ENCODE results near the gene EWSR1. TPM values are rescaled to one million over a fixed set of nuclear protein-coding genes. Genes with fewer than 3 reads are reported as not detected.
"Not testable (repeated sequence)": the region's sequence is repeated elsewhere in the genome, so short reads cannot be mapped to it uniquely, and the experiment has no call there.

EWSR1 gene, protein sequence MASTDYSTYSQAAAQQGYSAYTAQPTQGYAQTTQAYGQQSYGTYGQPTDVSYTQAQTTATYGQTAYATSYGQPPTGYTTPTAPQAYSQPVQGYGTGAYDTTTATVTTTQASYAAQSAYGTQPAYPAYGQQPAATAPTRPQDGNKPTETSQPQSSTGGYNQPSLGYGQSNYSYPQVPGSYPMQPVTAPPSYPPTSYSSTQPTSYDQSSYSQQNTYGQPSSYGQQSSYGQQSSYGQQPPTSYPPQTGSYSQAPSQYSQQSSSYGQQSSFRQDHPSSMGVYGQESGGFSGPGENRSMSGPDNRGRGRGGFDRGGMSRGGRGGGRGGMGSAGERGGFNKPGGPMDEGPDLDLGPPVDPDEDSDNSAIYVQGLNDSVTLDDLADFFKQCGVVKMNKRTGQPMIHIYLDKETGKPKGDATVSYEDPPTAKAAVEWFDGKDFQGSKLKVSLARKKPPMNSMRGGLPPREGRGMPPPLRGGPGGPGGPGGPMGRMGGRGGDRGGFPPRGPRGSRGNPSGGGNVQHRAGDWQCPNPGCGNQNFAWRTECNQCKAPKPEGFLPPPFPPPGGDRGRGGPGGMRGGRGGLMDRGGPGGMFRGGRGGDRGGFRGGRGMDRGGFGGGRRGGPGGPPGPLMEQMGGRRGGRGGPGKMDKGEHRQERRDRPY
- 275 and 298 TPM in 2 replicates for total RNA-seq (2014; rRNA removed; shearing (Covaris generic))

DNA sequence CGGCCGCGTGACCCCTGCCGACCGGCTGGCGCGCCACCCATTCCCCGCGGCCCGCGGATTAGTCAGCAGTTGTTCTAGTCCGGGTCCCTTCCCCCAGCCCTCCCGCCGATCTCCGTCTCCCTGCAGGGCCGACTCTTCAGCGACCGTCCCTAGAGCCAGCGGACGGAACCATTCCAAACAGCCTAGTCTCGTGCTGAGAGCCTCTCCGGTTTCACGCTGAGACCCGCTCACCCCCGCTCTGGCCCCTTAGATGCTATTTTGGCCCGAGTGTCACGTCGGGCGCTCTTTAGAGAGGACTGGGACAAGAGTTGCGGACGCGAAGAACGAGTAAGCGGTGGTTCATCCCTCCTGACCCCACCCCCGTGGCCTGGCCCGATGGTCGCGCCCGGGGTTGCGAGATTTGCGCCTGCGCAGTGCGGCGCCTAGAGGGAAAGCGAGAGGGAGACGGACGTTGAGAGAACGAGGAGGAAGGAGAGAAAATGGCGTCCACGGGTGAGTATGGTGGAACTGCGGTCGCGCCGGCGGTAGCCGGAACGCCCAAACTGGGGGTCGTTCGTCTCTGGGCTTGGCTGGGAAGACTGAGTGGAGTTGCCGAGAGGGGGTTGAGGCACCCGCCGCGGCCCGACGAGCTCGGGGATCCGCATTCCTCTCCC lies at the start of gene EWSR1, which contains the start of gene RHBDD3:
Gene EWSR1, plus strand, starts transcription at position 411 of the 653 bp plus-strand sequence. Its CDS starts 69 bp downstream, at position 480.
Gene RHBDD3, minus strand, starts transcription at position 124 of the 653 bp plus-strand sequence. CDS start 2,355 bp downstream, outside the sequence.
- Histone ChIP-seq H3K4me1 (peaks cover 17% of the 10 kb centered on the region), H3K27ac (peak within 1 kb of the TSS; percentile 100), H3K27me3 (no peaks in the 10 kb centered on the region), H3K36me3 (peaks cover 53% of the 10 kb centered on the region), H3K4me3 (peak within 1 kb of the TSS; percentile 86), H3K9me3 (replicated peaks) (no peaks in the 10 kb centered on the region)
- DNase-seq: peak; percentile 97 to 98

DNA sequence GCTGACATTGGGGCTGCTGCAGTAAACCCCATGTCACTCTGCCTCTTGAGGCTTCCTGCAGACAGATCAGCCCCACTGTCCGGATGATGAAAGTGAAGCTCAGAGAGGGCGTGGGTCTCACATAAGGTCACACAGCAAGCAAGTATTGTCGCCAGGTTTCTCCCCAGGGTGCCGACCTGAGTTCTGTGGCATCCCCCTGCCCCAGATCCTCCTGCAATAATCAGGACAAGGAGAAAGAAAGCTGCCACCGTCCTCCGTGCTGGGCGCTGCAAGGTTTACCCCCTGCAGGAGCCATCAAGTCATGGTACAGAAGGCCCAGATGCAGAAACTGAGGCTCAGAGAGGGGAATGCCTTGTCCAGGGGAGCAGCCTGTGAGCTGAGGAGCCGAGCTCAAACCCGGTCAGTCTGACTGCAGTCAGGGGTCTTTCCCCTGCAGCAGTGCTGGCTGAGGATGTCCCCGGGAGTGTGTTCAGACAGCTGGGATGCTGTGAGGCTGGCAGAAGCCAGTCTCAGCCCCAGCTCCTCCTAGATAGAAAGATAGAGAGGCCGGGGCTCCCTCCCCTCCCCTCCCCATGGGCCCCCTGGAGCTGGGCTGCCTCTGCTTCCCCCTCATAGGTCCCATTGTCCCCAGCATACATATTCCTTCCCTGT lies 49.2 kb upstream of the EWSR1 start:
- H3K27ac ChIP-seq: no peak overlapping the region
- H3K9me3 ChIP-seq (replicated peaks): no peaks in the 10 kb centered on the region
- no peak for DNase-seq

DNA sequence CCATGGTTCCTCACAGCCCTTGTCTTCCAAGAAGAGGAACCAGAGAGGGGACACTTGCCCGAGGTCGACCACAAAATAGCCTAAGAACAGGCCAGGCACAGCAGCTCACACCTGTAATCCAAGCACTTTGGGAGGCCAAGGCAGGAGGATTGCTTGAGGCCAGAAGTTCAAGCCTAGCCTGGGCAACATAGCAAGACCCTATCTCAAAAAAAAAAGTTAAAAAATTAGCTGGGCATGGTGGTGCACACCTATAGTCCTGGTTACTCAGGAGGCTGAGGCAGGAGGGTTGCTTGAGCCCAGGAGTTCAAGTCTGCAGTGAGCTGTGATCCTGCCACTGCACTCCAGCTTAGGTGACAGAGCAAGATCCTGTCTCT lies 48.7 kb upstream of the EWSR1 start:
- not testable (repeated sequence) for H3K9me3 ChIP-seq (replicated peaks); H3K27ac ChIP-seq; H3K4me1 ChIP-seq; H3K36me3 ChIP-seq; H3K27me3 ChIP-seq; DNase-seq; H3K4me3 ChIP-seq

More for the DNA sequence above, 49.2 kb upstream of the EWSR1 start:
- Histone ChIP-seq H3K4me3 (no peak overlapping the region), H3K36me3 (no peaks in the 10 kb centered on the region), H3K27me3 (no peaks in the 10 kb centered on the region), H3K4me1 (peaks cover 9% of the 10 kb centered on the region; the same call in 1 of the 2 replicates)

DNA sequence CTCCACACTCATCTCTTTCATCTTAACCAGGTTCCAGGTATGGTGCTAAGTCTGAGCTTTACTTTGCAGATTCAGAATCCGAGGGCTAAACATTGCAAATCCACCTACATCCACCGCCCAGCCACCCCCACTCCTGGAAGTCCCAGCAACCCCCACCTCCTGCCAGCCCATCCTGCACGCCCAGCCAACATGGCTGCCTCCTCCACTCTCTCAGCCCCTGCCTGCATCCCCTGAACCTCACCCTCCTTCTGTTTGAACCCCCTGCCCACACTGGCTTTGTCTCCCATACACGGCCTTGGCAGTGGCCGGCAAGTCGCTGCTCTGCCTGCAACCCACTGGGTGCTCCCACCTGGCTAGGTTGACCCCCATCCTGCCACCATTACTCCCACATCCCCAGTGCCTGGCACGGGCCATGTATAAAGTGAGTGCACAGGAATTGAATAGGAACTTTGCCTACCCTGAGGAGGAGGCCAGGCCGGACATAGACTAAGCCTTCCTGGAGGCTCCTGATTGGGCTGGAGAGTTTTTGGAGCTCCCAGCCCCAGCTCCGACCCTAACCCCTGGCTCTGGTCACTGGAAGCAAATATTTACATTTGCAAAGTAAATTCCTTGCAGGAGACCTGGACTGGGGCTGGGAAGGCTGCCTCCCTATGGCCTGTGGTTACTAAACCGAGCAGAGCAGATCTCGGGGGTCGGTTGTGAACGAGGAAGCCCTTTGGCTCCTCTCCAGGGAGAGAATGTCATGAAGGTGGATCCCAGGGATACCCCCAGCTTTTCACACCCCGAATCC lies 48.0 kb upstream of the EWSR1 start:
- H3K36me3 ChIP-seq: no peaks in the 10 kb centered on the region
- no peak for DNase-seq

DNA sequence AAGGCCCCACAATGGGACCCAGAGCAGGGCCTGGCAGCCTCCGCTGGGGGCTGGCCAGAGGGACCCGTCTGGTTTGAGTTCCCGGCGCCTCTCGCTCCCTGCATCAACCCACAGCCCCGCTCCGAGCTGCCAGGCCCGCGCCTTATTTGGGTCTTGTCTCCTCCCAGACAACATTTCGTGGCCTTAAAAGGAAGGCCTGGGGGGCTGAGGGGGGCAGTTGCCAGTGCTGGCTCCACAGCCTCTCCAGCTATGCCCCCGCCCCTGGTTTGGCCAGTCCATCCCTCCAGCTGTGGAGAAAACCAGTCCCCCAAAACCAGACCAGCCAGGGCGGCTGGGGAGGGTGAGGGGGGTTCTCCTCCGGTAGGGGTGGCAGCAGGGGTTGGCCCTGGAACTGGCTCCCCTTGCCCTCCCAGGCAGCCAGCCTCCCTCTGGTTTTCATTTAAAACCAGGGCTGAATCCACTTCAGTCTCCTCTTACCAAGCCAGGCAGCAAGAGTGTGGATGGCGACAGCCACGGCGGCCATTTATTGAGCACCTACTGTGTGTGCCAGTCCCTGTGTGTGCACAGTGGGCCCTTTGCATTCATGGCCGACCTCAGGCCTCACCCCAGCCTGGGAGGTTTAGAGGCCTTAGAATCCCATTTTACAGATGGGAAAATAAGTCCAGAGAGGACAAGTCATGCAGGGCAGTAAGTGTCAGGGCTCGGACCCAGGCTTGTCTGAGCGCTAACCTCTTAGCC lies 43.8 kb upstream of the EWSR1 start:
- no peaks in the 10 kb centered on the region for H3K27me3 ChIP-seq
- no peak overlapping the region for H3K4me3 ChIP-seq
- no peaks in the 10 kb centered on the region for H3K36me3 ChIP-seq
- no peaks in the 10 kb centered on the region for H3K9me3 ChIP-seq (replicated peaks)
- no peak for DNase-seq
- H3K27ac ChIP-seq: peak overlapping the region; percentile 91; the same call in 1 of the 2 replicates
- peaks cover 19% of the 10 kb centered on the region for H3K4me1 ChIP-seq

More for the DNA sequence above, 48.0 kb upstream of the EWSR1 start:
- Histone ChIP-seq H3K27ac (no peak overlapping the region), H3K27me3 (no peaks in the 10 kb centered on the region), H3K4me1 (peaks cover 15% of the 10 kb centered on the region), H3K4me3 (no peak overlapping the region), H3K9me3 (replicated peaks) (no peaks in the 10 kb centered on the region)

DNA sequence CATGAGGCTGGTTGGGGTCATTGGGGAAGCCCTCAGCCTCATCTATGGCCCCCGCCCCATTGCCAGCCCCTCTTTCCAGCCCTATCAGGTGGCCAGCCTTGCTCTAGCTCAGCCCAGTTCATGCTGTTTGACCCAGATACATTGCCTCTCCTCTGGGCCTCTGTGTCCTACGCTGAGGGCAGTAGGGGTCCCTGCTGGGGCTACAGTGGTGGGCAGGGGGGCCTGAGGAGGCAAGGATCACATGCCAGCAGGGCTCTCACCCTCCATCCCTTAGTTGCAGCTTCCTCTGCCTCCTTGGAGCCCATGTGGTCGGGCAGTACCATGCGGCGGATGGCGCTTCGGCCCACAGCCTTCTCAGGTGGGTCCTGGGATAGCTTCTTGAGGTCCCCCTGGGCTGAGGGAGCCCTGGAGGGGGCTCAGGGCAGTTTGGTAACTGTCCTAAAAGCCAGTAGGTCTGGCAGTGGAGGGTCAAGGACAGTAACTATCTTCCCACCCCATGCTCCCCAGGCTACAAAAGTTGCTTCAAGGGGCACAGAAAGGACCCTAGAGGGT lies 43.1 kb upstream of the EWSR1 start:
- Histone ChIP-seq H3K4me3 (peak overlapping the region; percentile 47; the same call in 1 of the 2 replicates), H3K9me3 (replicated peaks) (no peaks in the 10 kb centered on the region), H3K36me3 (no peaks in the 10 kb centered on the region), H3K27ac (peak overlapping the region; percentile 91), H3K4me1 (peaks cover 19% of the 10 kb centered on the region), H3K27me3 (no peaks in the 10 kb centered on the region)
- DNase-seq: no peak

DNA sequence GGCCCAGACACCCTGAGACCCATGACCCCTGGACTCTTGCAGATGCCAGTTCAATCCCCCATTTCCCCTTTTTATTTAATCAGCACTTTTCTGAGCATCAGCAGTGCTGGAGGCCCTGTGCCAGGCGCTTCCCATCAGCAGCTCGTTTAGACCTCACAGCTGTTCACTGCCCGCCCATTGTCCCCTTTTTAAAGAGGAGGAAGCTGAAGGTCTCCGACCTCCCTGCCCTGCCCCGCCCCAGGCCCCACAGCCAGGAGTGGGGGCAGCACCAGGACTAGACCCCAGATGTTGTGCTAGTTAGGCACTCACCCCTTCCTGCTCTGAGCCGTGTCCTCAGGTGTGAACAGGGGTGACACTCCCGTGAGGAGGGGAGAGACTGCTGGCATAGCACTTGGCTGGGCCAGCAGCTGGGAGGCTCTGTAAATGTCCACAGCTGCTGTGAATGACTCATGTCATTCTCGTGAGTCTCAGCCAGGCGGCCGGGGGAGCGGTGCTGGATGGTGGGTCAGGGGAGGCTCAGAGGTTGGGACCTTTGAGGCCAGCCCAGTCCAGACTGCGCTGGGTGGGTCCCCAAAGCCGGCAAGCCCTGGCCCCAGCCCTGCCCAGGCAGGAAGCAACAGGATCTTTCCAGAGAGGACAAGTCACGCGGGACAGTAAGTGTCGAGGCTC lies 42.5 kb upstream of the EWSR1 start:
- Histone ChIP-seq H3K27me3 (no peaks in the 10 kb centered on the region), H3K4me1 (peaks cover 19% of the 10 kb centered on the region), H3K36me3 (no peaks in the 10 kb centered on the region), H3K27ac (peak overlapping the region; percentile 91), H3K4me3 (peak overlapping the region; percentile 47), H3K9me3 (replicated peaks) (no peaks in the 10 kb centered on the region)
- peak; percentile 76 to 81 for DNase-seq

DNA sequence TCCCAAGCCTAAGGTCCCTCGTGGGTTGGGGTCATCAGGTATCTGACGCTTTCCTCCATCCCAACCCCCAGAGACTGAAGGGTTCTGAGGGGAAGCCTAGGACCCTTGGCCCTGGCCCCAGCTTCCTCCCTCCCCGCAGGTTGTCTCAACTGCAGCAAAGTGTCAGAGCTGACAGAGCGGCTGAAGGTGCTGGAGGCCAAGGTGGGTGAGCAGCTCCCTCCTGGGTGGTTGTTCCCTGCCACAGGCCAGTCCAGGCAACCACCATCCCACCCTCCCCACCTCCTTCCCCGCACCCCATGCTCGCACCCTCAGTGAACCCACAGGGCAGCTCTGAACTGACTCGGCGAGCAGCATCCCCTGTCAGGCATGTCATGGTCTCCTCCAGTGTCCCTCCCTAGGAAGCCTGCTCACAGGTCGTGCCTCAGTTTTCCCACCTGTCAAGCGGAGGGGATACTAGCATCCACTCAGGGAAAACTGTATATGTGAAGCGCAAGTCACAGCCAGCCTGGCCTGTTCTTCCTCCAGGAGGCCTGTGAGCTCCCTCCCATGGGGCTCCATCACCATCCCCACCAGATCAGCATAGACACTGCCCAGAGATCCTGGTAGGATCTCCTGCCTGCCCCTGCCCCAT lies 41.6 kb upstream of the EWSR1 start:
- H3K9me3 ChIP-seq (replicated peaks): no peaks in the 10 kb centered on the region
- H3K4me3 ChIP-seq: no peak overlapping the region
- no peaks in the 10 kb centered on the region for H3K27me3 ChIP-seq
- H3K27ac ChIP-seq: peak overlapping the region; percentile 91
- H3K4me1 ChIP-seq: peaks cover 19% of the 10 kb centered on the region
- DNase-seq: no peak
- no peaks in the 10 kb centered on the region for H3K36me3 ChIP-seq

DNA sequence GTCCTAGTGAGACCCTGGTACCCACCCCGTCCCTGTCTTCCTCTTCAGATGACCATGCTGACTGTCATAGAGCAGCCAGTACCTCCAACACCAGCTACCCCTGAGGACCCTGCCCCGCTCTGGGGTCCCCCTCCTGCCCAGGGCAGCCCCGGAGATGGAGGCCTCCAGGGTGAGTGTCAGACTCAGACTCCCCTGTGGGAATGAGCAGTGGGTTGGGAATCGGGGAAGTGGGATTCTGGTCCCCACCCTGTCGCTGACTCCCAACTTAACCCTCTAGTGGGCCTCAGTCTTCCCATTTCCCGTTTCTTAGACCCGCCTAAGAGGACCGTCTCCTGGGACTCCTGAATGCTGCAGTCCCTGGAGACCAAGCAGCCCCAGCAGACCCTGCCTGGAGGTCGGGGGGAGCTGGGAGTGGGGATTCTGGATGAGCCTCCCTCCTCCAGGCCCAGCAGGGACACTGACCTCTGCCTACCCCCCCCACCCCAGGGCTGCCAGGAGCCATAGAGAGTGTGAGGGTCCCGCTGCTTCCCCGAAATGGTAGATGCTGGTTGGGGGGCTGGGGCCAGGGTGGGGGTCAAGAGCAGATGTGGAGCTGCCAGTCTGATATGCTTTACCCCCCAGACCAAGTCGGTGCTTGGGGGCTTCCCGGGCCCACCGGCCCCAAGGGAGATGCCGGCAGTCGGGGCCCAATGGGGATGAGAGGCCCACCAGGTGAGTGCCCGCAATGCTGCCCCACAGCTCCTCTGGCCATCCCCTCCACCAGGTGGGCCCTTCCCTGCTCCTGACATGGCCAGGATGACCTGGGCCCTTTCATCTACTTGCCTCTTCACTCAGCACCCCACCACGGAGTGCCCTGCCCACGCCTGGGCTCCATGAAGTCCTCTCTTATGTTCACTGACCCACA lies 36.8 kb upstream of the EWSR1 start:
- H3K9me3 ChIP-seq (replicated peaks): no peaks in the 10 kb centered on the region
- no peak for DNase-seq
- no peaks in the 10 kb centered on the region for H3K27me3 ChIP-seq
- no peak overlapping the region for H3K4me3 ChIP-seq
- peaks cover 2% of the 10 kb centered on the region for H3K4me1 ChIP-seq
- H3K27ac ChIP-seq: no peak overlapping the region
- no peaks in the 10 kb centered on the region for H3K36me3 ChIP-seq

DNA sequence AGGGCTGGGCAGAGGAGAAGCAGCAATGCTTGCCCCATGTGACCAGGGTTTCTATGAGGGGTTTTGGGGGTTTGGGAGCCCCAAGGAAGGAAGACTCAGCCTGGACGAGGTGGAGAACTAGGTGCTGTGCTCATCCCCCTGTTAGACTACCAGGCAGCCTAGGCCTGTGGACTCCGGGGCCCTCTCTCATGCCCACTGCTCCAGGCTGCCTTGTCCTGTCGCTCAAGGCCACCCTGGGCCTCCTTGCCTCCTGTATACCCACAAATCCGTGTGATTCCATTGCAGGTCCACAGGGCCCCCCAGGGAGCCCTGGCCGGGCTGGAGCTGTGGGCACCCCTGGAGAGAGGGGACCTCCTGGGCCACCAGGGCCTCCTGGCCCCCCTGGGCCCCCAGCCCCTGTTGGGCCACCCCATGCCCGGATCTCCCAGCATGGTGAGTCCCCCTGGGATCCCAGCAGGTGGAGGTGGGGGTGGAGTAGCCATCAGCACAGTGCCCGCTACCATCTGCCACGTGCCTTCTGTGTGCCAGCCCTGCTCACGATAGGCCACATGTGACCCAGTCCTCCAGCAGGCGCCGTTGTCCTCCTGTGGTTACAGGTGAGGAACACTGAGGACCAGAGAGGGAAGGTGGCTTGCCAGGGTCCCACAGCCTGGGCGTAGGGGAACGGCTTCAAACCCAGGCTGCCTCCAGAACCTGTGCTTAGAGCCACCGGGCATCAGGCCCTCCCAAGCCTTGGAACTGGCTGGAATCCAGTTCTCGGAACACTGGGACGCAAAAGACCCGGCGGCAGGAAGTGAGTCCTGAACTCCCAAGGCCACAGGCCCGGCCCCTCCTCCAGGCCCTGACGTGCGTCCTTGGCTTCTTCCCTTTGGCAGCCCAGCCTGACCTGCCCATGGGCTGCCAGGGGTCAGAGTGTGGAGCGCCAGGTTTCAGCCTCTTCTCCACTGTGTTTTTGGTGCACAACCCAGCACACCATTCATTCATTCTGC lies 35.8 kb upstream of the EWSR1 start:
- no peak overlapping the region for H3K4me3 ChIP-seq

More for the DNA sequence above, 35.8 kb upstream of the EWSR1 start:
- Histone ChIP-seq H3K9me3 (replicated peaks) (no peaks in the 10 kb centered on the region), H3K27me3 (no peaks in the 10 kb centered on the region), H3K4me1 (no peaks in the 10 kb centered on the region), H3K27ac (no peak overlapping the region), H3K36me3 (no peaks in the 10 kb centered on the region)
- no peak for DNase-seq
